Dedifferentiated amniotic fluid mesenchymal stem cell (primary cell): ENCODE data around the gene MGAT5B.
"Not testable (repeated sequence)": the region's sequence is repeated elsewhere in the genome, so short reads cannot be mapped to it uniquely, and the experiment has no call there.

Experiments
- DNase-seq: peaks from one replicate; pipeline ENCODE4 v3.0.0-alpha.2; 2016; ENCODE audit errors: extremely low spot score

The MGAT5B gene

GRCh38 chr17:76847031-76847430 lies 21.2 kb upstream of the MGAT5B start:
- no peak for DNase-seq

DNA sequence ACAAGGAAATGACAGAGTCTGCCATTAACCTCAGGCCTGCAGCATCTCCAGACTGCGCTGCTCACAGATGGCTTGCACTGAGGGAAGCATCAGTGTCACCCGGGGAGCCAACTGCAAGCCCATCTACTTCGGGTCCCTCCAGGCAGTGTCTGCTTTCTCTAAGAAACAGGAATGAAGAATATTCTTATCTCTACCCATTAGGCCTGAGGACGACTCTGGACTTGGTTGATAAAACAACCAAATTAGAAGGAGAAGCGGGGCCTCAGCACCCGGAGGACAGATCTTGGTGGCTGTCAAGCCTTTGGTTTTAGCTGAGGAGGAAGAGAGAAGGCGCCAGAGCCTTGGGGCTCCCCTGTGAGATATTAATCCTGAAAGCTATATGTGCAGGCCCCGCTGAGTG lies 19.5 kb upstream of the MGAT5B start:
- no peak for DNase-seq

DNA sequence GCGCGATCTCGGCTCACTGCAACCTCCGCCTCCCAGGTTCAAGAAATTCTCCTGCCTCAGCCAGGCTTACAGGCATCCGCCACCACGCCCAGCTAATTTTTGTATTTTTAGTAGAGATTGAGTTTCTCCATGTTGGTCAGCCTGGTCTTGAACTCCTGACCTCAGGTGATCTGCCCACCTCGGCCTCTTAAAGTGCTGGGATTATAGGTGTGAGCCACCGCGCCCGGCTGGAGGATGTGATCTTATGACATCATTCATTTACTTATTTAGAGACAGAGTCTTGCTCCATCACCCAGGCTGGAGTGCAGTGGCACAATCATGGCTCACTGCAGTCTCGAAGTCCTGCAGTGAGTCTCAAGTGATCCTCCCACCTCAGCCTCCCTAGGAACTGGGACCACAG lies 19.0 kb upstream of the MGAT5B start:
- DNase-seq: not testable (repeated sequence)

DNA sequence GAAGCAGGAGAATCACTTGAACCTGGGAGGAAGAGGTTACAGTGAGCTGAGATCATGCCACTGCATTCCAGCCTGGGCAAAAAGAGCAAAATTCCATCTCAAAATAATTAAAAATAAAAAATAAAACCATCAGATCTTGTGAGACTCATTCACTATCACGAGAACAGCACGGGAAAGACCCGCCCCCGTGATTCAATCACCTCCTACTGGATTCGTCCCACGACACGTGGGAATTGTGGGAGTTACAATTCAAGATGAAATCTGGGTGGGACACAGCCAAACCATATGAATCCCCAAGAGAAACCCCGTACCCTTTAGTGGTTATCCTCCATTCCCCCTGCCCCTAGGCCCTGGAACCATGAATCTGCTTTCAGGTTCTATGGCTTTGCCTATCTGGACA lies 15.4 kb upstream of the MGAT5B start:
- DNase-seq: no peak

DNA sequence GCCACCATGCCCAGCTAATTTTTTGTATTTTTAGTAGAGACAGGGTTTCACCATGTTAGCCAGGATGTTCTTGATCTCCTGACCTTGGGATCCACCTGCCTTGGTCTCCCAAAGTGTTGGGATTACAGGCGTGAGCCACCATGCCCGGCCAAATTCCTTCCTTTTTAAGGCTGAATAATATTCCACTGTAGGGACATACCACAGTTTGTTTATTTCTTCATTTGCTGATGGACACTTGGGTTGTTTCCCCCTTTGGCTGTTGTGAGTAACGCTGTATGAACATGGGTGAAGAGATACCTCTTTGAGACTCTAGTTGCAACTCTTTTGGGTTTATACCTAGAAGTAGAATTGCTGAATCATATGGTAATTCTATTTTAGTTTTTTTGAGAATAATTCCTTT lies 13.1 kb upstream of the MGAT5B start:
- no peak for DNase-seq

GRCh38 chr17:76862079-76862478 lies 6.1 kb upstream of the MGAT5B start:
- no peak for DNase-seq

GRCh38 chr17:76862494-76862893 lies 5.7 kb upstream of the MGAT5B start:
- no peak for DNase-seq

DNA sequence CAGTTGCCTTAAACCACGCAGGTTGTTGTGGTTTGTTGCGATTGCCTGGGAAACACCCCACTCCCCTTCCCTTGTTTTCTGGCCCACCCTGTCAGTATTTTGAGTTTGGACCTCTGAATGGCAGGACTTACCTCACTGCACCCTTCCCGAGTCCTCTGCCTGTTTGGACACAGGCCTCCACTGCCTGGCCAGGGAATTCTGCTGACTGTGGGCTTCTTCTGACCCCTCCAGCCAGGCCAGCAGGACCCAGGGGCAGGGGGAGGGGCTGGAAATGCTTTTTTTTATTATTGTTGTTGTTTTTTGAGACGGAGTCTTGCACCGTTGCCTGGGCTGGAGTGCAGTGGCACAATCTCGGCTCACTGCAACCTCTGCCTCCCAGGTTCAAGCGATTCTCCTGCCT lies 4.2 kb upstream of the MGAT5B start:
- DNase-seq: no peak

- no peak for DNase-seq
Measured at GRCh38 chr17:76865174-76865573, 3.0 kb upstream of the MGAT5B start.

- no peak for DNase-seq
Measured at GRCh38 chr17:76866203-76866602, 2.0 kb upstream of the MGAT5B start.

GRCh38 chr17:76866774-76867577 lies 1.2 kb upstream of the MGAT5B start:
- DNase-seq: no peak

GRCh38 chr17:76867578-76868175 lies 527 bp upstream of the MGAT5B start:
- DNase-seq: no peak

GRCh38 chr17:76868669-76869495 lies 678 bp downstream of the MGAT5B start:
- DNase-seq: no peak

GRCh38 chr17:76869496-76870376 lies 1.5 kb downstream of the MGAT5B start:
- DNase-seq: no peak

DNA sequence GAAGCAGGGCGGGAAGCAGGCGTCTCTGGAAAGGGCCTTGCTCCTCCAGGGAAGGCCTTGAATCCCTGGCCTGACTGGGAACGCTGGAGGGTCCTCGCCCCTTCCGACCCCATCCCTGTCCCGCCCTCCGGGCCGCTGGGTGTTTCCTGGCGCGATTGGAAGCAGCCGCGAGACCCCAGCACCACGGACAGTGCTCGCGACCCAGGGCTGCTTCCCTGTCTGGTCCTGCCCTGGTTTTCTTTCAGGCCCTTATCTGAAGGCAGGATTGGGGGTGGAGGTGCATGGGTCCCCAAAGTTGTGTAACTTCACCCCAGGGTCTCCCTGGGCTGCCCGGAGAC lies 2.1 kb downstream of the MGAT5B start:
- no peak for DNase-seq

GRCh38 chr17:76871668-76872067 lies 3.5 kb downstream of the MGAT5B start:
- no peak for DNase-seq

GRCh38 chr17:76872221-76872873 lies 4.1 kb downstream of the MGAT5B start:
- peak; percentile 83 for DNase-seq

DNA sequence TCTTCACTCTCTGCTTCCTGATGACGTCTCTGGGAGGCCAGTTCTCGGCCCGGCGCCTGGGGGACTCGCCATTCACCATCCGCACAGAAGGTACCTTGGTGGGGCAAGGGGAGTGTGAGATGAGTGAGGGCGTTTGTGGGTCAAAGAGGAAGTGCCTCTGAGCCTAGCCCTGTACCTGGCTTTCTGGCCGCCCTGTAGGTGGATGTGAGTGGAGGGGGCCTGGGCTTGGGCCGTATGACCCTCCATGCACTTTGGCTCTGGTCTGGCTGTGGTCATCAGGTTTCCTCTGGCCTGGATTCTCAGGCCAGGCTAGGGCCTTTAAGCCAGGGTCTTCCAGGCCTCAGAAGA lies 4.6 kb downstream of the MGAT5B start:
- no peak for DNase-seq

DNA sequence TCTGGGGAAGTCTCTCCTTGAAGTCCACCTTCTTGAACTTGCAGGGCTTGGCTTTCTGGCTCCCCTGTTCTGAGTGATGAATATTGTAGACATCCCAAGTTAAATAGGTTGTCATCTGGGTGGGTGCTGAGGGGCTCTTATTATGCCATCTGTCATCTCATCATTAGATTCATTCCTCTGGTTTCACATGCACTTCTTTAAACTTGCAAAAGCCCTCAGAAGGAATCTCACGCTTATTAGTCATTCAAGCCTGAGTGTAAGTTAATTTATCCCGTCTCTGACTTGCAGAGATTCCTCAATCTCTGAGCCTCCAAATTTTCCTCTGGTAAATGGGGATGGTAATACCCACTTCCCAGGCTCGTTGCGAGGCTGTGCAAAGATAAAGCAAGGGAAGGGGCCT lies 5.7 kb downstream of the MGAT5B start:
- no peak for DNase-seq

GRCh38 chr17:76877437-76877836 lies 9.2 kb downstream of the MGAT5B start:
- DNase-seq: no peak

- no peak for DNase-seq
Measured at GRCh38 chr17:76878568-76878967, 10.4 kb downstream of the MGAT5B start.
